GM19025 (cell line): ENCODE results near the gene CLECL1.
"Not testable (repeated sequence)": the region's sequence is repeated elsewhere in the genome, so short reads cannot be mapped to it uniquely, and the experiment has no call there.

Experiments used
- ATAC-seq: cut with Tn5 transposase; IDR thresholded peaks from one replicate; pipeline ENCODE4 v1.9.1; 2021; ENCODE audit warnings: mild to moderate bottlenecking, low read depth, moderate library complexity; ENCODE audit not compliant: unreplicated experiment

CLECL1 gene

DNA sequence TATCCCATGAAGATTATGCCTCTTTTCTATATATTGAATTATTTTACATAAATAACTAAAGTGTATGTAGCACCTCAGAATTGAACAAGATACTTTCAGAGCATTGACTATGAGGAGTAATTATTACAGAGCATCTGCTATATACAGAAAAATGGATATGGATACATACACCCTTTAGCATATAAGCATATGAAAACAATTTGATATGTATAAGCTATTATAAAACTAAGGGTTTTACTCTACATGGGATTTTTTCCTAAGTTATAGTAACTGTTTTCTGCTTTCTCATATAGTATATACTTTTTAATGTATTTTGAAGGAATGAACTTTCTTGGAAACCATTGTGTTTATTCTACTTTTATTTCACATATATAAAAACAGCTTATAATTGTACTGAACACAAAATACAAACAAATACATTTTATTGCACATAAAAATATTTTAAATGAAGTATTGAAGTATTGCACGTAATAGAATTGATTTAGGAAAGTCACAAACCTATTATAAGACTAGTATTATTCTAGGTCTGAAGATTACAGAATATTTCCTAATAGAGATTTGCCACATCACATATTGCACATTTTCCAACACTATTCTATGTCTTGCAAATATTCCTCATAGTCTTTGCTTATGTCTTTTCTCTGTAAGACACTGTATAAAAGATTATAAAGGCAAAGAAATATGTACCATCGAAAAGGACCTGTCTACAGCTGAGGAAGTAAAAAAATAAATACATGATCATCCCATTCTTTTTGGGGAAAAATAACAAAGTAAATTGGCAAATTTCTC, 19.4 kb upstream of the CLECL1 start:
- ATAC-seq, result no peak

DNA sequence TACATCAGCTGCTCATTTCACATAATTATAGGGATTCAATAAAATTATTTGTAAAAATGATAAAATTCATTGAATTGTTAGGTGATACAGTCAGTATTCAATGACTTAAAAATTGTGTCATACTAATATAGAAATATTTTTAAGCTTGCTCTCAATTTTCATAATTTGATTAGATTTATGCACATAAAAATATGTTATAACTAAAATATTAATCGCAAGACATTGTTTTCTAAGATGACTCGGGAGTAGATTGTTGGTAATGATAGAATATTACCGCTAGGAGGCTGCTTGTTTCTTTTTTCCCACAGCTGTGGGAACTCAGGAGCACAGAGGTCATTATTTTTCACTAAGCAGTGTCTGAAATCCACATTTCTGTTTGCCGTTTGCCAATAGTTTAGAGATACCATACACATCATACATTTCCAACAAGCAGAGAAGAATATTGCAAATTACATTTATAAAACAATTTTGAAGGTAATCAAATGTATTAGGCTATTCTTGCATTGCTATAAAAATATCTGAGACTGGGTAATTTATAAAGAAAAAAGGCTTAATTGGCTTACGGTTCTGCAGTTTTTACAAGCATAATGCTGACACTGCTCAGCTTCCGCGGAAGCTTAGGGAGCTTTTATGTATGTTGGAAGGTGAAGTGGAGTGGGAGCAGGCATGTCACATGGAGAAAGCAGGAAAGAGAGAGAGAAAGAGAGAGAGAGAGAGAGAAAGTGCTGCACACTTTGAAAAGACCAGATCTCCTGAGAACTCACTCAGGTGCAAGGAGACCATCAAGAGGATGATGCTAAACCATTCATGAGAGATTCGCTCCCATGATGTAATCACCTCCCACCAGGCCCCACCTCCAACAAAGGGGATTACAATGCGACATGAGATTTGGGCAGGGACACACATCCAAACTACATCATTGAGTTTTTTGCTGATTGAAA, 18.6 kb upstream of the CLECL1 start:
- no peak for ATAC-seq

DNA sequence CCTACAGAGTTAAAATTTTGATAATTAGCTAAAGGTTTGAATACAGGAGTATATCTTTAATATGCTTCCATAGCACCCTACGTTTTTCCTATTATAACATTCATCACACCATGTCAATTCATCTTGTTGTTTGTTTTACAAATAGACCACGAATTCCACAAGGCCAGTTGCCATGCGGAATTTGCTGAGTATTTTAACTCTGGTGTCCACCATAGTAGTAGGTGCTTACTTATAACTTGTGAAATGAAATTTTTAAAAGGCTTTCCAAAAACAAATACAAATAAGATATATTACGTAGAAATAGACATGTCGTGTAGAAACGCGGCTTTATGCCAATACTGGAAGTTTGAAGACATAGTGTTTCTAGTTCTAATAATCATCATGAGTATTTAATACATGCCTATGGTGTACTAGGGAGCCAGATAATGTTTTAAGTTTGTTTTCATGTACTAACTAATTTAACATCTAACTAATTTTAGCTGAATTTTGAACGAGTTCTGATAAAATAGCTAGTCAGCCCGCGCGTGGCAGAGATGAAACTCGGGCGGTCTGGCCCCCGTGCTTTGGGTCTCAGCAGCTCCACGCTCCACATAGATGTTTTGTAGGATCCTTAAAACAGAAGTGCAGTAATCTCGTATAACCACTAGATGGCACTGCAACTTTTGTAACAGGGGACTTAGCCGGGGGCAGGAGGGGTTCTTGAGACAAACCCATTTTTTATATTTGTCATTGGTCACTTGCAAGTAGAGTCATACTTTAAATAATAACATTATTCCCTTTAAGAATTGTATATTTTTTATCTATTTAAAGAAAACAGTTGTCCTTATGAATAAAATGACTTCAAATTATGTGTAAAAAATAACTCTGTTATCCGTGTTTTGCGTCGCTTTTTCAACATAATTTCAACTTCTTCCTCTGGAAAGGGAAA, 17.6 kb upstream of the CLECL1 start:
- no peak for ATAC-seq

GRCh38 chr12:9749640-9750039, 16.7 kb upstream of the CLECL1 start:
- no peak for ATAC-seq

- no peak for ATAC-seq
Measured at GRCh38 chr12:9745199-9745598, 12.3 kb upstream of the CLECL1 start.

DNA sequence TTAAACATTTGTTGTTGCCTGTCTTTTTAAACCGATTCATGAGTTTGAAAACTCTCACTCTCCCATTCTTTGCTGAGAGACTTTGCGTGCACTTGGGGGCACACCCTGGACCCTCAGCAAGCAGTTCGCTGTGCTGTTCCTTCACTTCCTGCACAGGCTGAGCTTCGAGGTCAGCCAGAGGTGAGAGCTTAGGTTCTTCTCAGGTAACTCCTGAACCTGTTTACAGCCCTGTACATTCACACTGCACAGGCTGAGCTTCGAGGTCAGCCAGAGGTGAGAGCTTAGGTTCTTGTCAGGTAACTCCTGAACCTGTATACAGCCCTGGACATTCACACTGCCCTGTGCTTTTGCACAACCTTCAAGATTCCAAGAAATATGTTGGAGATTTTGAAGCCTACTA, 9.8 kb upstream of the CLECL1 start:
- ATAC-seq, result no peak

GRCh38 chr12:9741726-9742125, 8.8 kb upstream of the CLECL1 start:
- ATAC-seq, result peak; percentile 59

DNA sequence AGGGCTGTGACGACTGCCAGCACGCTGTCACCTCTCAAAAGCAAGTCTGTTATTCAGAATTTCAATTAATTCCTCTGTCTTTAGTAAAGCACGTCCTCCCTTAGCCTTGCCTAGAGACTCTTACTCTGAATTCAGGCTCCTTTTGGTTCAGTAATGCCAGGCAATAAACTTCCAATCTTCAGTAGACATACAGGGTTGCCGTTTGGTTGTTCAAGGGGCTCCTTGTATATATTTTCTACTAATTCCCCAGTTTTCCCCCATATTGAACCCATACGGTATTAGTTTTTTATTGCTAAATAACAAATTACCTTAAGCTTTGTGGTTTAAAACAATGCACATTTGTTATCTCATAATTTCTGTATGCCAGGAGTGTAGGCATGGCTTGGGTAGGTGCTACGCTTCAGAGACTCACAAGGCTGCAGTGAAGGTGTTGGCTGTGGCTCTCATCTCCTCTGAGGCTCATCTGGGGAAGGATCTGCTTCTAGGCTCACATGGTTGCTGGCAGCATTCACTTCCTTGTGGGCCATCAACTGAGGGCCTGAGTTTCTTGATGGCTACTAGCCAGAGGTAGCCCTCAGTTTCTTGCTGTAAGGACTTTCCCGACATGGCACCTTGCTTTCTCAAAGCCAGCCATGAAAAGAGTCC, 7.3 kb upstream of the CLECL1 start:
- ATAC-seq, result no peak

DNA sequence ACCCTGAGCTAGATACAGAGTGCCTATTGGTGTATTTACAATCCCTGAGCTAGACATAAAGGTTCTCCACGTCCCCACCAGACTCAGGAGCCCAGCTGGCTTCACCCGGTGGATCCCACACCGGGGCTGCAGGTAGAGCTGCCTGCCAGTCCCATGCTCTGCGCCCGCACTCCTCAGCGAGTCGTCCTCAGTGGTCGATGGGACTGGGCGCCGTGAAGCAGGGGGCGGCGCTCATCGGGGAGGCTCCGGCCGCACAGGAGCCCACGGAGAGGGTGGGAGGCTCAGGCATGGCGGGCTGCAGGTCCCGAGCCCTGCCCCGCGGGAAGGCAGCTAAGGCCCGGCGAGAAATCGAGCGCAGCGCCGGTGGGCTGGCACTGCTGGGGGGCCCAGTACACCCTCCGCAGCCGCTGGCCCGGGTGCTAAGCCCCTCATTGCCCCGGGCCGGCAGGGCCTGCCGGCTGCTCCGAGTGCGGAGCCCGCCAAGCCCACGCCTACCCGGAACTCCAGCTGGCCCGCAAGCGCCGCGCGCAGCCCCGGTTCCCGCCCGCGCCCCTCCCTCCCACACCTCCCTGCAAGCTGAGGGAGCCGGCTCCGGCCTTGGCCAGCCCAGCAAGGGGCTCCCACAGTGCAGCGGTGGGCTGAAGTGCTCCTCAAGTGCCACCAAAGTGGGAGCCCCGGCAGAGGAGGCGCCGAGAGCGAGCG, 6.7 kb upstream of the CLECL1 start:
- not testable (repeated sequence) for ATAC-seq

DNA sequence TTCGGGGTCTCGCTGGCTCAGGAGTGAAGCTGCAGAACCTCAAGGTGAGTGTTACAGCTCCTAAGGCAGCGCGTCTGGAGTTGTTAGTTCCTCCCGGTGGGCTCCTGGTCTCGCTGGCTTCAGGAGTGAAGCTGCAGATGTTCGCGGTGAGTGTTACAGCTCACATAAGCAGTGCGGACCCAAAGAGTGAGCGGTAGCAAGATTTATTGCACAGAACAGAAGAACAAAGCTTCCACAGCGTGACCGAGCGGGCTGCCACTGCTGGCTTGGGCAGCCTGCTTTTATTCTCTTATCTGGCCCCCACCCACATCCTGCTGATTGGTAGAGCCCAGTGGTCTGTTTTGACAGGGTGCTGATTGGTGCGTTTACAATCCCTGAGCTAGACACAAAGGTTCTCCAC, 6.0 kb upstream of the CLECL1 start:
- ATAC-seq, result not testable (repeated sequence)

- ATAC-seq, result no peak
Measured at GRCh38 chr12:9736936-9737705, 4.2 kb upstream of the CLECL1 start.

DNA sequence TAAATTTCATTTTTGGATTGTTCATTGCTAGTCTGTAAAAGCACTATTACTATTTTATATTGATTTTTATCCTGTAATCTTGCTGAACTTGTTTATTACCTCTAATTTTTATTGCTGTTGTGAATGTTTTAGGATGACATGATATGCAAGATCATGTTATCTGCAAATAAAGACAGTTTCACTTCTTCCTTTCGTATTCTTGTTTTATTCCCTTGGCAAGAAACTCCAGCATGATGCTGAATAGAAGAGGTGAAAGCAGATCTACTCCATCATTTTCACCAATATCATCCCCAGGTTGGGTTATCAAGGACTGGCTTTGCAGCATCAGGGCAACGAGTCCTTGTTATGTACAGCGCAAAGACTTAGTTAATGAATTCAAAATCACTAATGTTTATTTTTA, 2.7 kb upstream of the CLECL1 start:
- no peak for ATAC-seq

DNA sequence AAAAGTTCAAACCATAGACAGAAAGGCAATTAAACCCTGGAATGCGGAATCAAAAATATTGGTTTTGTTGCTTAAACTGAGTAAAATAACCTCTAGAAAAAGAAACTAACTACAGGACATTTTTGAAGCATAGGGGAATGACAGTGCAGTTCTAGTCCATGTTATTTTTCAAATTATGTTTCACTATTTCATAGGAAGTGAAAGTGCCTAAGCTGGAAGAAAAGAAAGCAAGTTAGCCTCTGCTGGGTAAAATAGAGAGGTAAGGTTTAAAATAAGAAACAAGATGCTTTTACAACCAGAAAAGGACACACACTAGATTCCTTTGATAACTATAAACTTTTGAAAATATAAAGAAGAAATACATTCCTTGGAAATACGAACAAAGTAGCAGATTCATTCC, 1.1 kb downstream of the CLECL1 start:
- ATAC-seq, result no peak

DNA sequence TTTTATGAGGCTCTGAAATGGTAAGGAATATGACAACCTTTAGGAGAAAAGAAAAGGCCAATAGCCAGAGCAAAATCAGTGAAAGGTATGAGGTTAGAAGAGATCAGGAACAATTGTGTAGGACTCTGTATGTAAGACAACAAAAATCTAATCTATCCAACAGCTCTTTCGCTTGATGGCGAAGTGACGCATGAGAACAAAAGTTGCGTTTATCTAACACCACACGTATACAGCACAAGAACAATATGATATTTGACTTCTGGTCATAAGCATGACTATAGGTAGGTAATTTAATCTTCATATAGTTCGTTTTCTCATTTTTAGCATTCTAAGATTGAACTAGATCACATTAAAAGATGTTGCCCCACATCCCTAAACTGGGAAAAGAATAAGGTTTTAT, 1.5 kb downstream of the CLECL1 start:
- no peak for ATAC-seq

DNA sequence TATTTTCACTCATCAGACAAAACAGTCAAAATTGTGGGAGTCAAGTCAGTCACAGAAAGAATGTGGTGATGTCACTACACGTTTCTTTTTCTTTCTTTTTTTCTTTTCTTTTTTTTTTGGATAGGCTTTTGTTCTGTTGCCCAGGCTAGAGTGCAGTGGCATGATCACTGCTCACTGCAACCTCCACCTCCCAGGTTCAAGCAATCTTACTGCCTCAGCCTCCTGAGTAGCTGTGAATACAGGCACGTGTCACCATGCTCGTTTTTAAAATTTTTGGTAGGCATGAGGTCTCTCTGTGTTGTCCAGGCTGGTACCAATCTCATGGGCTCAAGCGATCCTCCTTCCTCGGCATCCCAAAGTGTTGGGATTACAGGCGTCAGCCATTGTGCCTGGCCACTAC, 2.3 kb downstream of the CLECL1 start:
- ATAC-seq, result no peak

GRCh38 chr12:9730011-9730410, 2.9 kb downstream of the CLECL1 start:
- no peak for ATAC-seq

- ATAC-seq, result no peak
Measured at GRCh38 chr12:9729082-9729481, 3.8 kb downstream of the CLECL1 start.

DNA sequence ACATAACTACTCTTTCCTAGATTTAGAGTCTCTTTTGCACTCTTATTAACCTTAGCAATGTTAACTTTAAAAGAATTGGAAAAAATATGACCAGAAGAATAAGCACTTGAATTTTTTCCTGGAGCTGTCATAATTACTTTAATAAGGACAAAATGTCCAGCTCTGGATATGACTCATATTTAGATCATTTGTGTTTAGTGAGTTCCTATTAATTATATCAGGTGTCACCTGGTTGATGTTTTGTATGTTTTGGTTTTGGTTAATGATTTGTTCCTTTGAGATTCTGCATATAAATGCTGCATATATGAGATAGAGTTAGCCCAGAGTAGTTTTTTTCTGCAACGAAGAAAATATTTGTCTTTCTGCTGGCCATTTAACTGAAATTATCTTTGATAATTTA, 5.1 kb downstream of the CLECL1 start:
- ATAC-seq, result no peak
